Ramos (cell line): ENCODE data around the gene CDC42BPG.

Source experiments
- in situ Hi-C: fragments of 300-500 bp; cut with MboI; formaldehyde crosslinking; loops from one replicate; pipeline ENCODE4 v1.14.3; 2022; ENCODE audit warnings: low sequenced_read_pairs; ENCODE audit not compliant: unreplicated experiment

CDC42BPG gene, protein sequence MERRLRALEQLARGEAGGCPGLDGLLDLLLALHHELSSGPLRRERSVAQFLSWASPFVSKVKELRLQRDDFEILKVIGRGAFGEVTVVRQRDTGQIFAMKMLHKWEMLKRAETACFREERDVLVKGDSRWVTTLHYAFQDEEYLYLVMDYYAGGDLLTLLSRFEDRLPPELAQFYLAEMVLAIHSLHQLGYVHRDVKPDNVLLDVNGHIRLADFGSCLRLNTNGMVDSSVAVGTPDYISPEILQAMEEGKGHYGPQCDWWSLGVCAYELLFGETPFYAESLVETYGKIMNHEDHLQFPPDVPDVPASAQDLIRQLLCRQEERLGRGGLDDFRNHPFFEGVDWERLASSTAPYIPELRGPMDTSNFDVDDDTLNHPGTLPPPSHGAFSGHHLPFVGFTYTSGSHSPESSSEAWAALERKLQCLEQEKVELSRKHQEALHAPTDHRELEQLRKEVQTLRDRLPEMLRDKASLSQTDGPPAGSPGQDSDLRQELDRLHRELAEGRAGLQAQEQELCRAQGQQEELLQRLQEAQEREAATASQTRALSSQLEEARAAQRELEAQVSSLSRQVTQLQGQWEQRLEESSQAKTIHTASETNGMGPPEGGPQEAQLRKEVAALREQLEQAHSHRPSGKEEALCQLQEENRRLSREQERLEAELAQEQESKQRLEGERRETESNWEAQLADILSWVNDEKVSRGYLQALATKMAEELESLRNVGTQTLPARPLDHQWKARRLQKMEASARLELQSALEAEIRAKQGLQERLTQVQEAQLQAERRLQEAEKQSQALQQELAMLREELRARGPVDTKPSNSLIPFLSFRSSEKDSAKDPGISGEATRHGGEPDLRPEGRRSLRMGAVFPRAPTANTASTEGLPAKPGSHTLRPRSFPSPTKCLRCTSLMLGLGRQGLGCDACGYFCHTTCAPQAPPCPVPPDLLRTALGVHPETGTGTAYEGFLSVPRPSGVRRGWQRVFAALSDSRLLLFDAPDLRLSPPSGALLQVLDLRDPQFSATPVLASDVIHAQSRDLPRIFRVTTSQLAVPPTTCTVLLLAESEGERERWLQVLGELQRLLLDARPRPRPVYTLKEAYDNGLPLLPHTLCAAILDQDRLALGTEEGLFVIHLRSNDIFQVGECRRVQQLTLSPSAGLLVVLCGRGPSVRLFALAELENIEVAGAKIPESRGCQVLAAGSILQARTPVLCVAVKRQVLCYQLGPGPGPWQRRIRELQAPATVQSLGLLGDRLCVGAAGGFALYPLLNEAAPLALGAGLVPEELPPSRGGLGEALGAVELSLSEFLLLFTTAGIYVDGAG (N-terminal part only)

DNA sequence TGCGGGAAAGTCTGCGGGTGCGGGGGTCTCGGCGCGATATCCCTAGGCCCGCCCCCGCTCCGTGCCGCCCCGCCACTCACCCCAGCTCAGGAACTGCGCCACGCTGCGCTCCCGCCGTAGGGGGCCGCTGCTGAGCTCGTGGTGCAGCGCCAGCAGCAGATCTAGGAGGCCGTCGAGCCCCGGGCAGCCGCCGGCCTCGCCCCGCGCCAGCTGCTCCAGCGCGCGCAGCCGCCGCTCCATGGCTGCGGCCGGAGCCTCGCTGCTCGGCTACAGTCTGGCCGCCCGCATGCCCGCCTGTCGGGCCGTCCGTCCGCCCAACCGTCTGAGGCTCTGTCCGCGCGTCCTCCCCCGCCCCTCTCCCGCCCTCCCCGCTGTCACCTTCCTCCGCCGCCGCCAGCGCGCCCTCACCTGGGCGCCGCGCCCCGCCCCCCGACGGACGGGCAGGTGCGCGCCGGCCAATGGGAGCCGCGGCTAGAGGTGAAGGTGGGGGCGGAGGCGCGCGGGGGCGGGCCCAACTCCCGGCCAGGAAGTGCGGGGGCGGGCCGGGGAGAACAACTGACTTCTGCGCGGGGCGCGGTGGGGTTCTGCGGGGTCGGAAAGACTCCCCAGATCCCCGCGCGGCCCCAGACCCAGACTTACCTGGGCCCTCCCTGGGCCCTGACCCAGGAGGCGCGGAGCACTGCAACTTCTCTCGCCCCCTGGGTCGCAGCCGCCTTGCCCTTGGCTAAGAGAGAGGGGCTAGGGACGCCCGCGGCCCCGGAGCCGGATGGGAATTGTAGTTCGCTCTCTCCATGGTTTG lies at the start of gene CDC42BPG:
CDC42BPG (minus strand) TSS at position 324 of the 799 bp plus-strand sequence; CDS start at position 240, 84 bp downstream.
- in situ Hi-C loops = loop anchor here (5.0 kb wide), 2 partner anchors 48 to 268 kb away; partner anchors contain the start of gene TM7SF2

DNA sequence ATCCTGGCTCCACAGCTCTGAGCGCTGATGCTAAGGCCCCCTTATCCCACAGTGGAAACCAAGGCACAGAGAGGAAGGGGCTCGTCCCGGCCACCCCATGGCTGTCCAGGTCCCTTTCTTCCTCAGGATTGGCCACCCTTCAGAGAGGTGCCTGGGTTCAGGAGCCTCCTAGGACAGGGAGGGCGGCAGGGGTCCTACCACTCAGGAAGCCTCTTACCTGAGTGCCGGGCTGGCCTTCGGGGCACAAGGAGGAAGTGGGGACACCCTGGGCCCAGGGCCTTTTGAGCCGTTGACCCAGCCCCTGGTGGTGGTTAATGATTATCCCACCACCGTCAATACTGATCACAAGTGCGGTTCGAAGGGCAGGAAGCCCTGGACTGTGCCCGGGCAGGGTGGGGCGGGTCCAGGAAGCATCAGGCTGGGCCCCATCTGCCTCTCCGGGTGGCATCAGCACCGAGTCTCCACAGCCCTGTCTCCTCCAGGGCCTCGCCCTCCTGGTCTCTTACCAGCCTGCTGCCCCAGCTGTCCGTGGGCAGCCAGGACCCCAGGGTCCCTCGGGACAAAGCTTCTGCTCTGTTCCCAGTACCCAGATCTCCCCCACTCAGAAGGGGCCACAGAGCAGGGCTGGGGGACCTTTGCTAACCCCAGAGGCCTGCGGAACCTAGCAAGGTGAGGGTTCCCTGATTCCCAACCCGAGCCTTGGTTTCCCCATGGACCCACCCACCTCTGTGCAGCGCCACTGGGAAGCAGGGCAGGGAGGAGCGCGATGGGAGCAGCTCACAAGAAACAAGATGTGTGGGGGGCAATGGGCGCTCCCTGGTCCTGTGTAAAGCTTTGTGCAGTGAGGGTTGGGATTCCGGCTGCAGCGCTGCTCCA lies 49.0 kb upstream of the CDC42BPG start:
- in situ Hi-C loops = loop anchor here (5.0 kb wide), 1 partner anchor 46 kb away; no protein-coding TSS in a partner anchor

DNA sequence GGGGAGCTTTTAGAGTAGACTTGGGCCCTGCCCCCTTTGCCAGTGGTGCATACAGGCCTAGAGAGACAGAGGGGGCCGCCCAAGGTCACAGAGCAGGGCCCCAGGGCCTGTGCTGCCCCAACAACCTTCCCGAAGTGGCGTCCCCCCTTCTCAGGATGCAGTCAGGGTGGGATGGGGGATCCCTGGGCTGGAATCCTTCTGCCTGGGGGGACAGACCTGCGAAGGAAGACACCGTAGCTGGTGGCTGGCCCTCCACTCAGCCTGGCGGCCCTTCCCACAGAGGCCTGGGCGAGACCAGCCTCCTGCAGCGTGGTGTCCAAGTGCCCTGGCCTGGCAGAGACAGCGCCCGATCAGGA lies 48.4 kb upstream of the CDC42BPG start:
- in situ Hi-C loops = loop anchor here (5.0 kb wide), 1 partner anchor 46 kb away; no protein-coding TSS in a partner anchor

DNA sequence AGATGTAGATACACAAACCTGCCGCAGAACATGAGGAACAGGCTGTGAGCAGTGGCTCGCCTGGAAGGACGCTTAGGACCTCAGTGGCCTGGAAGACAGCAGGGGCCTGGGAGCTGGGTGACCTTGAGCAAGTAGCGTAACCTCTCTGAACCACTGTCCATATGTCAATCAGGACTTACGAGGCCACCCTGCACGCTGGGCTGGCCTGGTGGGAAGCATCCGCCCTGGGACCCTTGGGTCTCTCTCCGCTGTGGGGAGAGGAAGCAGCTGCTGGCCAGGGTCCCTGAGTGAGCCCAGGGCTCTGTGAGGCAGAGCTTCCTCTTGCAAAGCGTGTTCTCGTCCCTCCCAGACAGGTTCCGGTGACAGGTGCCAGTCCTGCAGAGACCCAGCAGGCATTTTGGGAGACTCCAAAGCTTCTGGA lies 48.0 kb upstream of the CDC42BPG start:
- in situ Hi-C loops = loop anchor here (5.0 kb wide), 1 partner anchor 45 kb away; no protein-coding TSS in a partner anchor

DNA sequence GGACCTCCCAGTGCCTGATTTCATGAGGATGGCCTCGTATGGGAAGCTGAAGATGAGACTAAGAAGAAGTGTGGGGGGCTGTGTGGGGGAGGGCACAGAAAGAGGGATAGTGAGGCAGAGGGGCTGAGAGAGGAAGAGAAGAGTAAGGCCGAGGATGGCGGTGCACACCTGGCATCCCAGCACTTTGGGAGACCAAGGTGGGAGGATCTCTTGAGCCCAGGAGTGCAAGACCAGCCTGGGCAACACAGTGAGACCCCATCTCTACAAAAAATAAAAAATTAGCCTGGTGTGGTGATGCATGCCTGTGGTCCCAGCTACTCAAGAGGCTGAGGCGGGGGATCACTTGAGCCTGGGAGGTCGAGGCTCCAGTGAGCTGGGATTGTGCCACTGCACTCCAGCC lies 47.4 kb upstream of the CDC42BPG start:
- in situ Hi-C loops = loop anchor here (5.0 kb wide), 1 partner anchor 45 kb away; no protein-coding TSS in a partner anchor

DNA sequence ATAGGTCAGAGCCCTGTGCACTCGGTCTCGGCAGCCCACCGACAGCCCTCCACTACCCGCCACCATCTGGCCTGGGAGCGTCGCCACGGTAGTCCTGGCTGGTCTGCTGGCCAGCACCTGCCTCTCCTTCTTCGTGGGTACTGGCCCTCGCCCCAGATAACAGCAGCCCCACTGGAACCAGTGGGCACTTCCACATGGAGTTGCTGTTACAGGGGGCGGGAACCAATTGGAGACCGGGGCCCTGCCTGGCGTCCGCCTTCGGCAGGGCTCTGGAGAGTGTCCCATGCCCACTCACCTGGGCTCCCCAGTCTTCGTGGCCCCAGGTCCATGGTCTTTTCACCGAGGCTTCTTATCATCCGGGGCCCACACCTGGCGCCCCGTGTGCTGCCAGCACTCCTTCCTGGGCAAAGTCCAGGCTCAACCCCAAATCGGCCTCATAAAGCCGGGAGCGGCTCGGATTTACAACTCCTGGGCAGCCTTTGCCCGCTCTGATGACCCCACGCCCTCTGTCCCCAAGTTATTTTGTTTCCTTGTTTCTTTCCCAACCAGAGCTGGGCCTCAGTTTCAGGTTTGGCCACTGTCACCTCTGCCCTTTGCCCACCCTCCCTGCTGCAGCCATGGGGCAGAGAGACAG lies 46.9 kb upstream of the CDC42BPG start:
- in situ Hi-C loops = loop anchor here (5.0 kb wide), 1 partner anchor 44 kb away; no protein-coding TSS in a partner anchor

DNA sequence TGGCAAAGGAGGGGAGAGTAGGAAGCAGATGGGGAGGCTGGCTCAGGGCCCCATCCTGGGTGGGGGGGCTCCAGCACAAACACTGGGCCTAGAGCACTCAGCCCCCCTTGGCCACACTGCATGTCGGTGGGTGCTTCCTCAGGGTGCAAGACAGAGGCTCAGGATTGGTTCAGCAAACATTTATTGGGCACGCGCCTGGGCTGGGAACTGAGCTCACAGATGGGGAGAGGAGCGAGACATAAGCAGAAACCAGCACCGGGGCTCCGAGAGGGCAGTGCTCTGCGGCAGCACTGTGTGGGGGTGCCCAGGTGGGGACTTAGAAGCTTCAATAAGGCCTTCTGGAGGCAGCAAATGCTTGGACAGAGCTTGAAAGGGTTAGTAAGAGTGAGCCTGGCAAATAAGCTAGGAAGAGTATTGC lies 46.1 kb upstream of the CDC42BPG start:
- in situ Hi-C loops = loop anchor here (5.0 kb wide), 1 partner anchor 43 kb away; no protein-coding TSS in a partner anchor

DNA sequence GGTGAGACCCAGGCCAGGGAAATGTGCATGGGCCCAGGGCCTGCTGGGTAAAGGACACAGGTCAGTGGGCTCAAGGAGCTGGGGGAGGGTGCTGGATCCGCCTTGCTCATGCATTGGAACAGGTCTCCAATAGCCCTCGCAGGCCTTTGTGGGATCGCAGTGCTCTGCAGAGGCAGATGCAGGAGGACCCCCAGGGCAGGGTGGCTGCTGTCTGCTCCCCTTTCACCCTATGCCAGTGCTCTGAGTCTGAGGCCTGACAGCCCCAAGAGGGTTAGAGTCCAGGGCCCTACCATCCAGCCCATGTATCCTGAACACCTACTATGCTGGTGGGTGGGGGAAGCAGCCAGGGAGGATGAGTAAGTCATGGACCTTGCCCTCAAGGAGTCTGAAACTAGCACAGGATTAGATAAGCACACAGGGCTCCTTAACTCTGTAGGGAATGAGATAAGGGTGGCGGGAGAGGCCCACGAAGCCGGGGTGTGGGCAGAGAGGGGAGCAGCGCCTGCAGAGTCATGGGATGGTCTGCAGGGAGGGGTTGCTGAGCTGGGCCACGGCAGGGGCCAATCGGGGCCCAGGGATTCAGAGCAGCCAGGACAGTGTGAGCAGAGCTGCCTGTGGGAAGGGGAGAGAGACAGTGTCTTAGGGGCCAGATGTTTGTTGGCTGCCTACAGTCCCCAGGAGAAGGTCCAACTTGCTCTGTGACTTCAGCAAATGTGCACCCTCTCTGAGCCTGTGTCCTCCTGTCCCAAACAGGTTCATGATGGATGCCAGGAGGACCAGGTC lies 44.5 kb upstream of the CDC42BPG start:
- in situ Hi-C loops = no loop called here

DNA sequence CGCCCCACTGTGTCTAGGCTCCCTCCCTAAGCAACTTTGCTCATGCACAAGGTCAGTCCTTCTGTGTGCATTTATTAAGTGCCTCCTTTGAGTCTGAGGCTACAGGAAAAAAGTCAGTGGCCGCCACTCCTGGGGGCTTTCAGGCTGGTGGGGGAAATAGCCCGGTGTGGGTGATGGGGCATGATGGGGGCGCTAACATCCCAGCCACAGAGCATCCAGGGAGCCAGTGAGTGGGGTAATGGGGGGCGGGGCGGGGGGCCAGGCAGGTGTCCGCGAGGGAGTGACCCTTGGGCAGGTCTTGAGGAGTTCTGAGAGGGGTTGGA lies 43.9 kb upstream of the CDC42BPG start:
- in situ Hi-C loops = no loop called here

DNA sequence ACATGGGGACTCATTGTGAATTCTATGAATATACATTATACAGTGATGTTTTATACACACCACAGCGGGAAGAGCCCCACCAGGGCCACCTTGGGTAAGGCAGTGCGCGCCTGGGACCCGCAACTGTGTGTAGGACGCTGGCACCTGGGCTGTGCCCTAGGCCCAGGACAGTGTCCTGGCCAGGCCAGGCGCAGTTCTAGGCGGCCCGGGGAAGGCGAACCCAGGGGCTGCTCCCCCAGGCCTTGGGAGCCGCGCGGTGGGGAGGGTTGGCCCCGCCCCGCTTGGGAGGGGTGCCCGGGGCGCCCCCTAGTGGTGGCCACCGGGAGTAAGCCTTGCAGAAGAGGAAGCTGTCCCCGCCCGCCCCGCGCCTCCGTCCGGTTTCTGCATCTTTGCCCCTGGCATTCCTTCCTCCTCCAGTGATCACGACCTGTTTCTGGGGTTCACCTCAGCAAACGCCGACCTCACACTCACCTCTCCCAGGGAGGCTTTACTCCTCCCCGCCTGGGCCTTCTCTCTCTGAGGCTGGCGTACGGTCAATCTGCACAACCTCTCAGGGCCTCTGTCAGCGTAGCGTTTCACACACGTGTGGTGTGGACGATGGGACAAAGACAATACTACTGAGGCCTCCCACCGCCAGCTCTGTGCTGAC lies 43.4 kb upstream of the CDC42BPG start:
- in situ Hi-C loops = no loop called here

DNA sequence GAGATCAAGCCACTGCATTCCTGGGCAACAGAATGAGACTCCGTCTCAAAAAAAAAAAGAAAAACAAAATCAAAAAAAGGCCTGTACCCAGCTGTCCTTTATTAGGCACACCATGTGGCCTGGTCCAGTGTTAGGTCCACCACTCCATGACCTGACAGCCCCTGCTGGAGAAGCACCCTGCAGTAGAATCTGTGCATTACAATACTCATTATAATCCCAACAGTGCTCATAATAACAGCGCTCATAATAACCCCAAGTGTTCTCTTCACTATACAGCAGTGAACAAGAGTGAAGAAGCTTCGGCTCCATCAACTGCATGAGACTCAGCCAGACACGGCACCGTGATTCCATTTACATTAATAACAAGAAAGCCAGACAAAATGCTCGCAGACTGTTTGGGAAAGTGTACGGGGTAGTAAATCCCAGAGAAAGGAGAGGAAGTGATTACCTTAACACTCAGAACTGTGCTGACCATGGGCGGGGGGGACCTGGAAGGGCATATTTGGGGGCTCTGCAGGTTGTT lies 42.8 kb upstream of the CDC42BPG start:
- in situ Hi-C loops = no loop called here

DNA sequence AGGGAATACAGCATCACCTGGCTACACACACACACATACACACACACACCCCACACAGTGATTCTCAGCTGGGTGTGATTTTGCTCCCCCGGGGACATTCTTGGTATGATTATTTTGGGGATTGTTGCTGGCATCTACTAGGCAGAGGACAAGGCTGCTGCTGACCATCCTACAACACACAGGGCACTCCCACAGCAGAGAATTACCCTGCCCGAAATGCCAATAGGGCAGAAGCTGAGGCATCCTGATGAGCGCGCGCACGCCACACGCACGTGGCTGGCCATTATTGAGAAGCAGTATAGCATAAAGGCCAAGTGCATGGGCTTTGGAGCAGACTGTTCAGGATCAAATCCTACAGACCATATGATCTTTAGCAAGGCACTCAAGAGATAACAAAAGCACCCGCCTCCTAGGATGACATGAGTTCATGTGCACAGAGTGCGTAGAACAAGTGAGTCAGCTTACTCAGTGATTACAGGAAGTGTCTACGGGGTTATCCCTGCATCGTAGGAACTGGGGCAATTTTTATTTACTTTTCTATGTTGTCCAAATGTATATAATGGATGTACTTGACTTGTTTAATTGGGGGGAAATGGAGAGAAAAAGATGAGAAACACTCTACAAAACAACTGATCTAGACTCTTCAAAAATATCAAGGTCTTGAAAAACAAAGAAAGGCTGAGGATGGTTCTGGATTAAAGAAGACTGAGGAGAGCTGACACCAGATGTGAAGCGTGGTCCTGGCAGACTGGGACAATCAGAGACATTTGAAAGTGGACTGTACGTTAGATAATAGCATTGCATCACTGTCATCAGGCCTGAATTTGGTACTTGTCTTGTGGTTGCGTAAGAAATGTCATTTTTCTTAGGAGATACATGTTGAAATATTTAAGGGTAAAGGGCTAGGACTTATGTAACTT lies 41.2 kb upstream of the CDC42BPG start:
- in situ Hi-C loops = no loop called here

DNA sequence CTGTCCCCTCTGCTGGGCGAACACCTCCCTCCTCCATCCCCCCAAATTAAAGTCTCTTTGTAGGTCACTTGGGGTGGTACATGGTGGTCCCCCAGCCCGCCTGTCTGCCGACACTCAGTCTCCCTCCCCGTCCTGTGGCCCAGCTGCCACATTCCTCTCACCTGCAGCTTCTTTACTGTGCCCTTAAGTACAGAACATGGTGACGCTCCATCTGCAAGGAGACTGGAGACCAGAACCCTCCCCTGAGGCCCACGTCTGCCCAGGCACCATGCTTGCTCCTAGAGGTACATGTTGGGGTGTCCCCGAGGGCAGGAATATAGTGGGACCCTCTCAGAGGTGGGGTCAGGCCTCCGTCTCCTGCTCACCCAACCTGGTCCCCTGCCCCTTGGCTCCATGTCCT lies 39.6 kb upstream of the CDC42BPG start:
- in situ Hi-C loops = no loop called here

DNA sequence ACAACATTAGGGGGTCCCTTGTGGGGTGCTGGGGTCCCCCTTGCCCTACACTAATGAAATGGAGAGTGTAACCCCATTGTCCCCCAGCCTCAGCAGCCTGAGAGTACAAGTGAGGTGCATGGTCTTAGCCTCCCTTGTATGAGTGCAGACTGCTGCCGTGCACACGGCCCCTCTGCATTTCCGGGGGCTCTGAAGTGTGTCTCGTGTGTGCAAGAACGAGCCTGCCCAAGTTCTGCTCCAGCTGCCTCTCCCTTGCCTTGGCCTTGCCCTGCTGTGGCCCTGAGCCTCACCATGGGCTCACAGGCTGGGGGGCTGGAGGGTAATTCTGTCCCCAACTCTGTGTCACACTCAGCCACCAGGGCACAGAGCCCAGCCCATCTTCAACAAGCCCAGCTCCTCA lies 39.1 kb upstream of the CDC42BPG start:
- in situ Hi-C loops = no loop called here

DNA sequence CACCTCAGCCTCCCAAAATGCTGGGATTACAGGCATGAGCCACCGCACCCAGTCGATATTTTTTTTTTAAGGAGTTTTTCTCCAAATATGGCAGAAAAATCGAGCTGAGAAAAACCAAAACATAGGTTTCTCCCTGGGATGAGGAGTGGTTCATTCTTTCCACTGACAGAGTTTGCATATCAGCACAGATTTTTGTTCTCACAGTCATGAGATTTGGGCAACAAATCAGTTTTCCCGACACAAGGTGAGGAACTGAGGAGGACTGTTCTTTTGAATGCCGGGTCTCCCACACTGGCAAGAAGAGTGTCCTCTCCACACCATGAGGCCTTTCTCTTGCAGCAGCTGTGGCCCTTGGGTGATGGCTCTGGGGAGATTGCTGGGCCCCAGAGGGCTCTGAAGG lies 37.8 kb upstream of the CDC42BPG start:
- in situ Hi-C loops = no loop called here
